ENCODE measurements around the gene PLA2G4F.

- TF ChIP-seq TAF1 (IDR thresholded peaks at IDR 0.05; ENCODE audit: borderline replicate concordance, low read depth, low read length) (no peak), MAX (IDR thresholded peaks at IDR 0.05; ENCODE audit: low read depth) (no peak), CTCF (IDR thresholded peaks at IDR 0.05) (no peak), POLR2AphosphoS5 (IDR thresholded peaks at IDR 0.05; ENCODE audit: low read depth, low read length) (no peak), RXRA (IDR thresholded peaks at IDR 0.05; ENCODE audit: borderline replicate concordance, low read depth) (no peak), FOXM1 (IDR thresholded peaks at IDR 0.05; ENCODE audit: low read depth) (no peak), YY1 (IDR thresholded peaks at IDR 0.05; ENCODE audit: low read depth) (no peak), NRF1 (IDR thresholded peaks at IDR 0.05; ENCODE audit: low read depth, low read length) (no peak), EZH2phosphoT487 (IDR thresholded peaks at IDR 0.05; ENCODE audit: borderline replicate concordance, low read depth) (no peak), PBX3 (IDR thresholded peaks at IDR 0.05) (no peak), SIN3A (IDR thresholded peaks at IDR 0.05; ENCODE audit: borderline replicate concordance, low read depth, low read length) (no peak), SMC3 (IDR thresholded peaks at IDR 0.05; ENCODE audit: low read depth, low read length) (no peak)
These were observed 37.0 kb downstream of the PLA2G4F start for GRCh38 chr15:42119446-42119760.
